NCI-H345 treated with DMSO at 0.1 percent for 48 hours (cell line): ENCODE data around the gene NKX1-1.
"Not testable (repeated sequence)": the region's sequence is repeated elsewhere in the genome, so short reads cannot be mapped to it uniquely, and the experiment has no call there.

Experiments used
- DNase-seq: peaks from one replicate; lab custom pipeline; 2025; ENCODE audit not compliant: unreplicated experiment; lab: John Stamatoyannopoulos, UW

The NKX1-1 gene

GRCh38 chr4:1393866-1394265 lies 12.4 kb downstream of the NKX1-1 start:
- DNase-seq: no peak

GRCh38 chr4:1393363-1393762 lies 12.9 kb downstream of the NKX1-1 start:
- DNase-seq: not testable (repeated sequence)

GRCh38 chr4:1385373-1386340 lies 20.6 kb downstream of the NKX1-1 start:
- no peak for DNase-seq

- no peak for DNase-seq
These were observed 21.4 kb downstream of the NKX1-1 start for GRCh38 chr4:1384675-1385372.

GRCh38 chr4:1383728-1384591 lies 22.3 kb downstream of the NKX1-1 start:
- no peak for DNase-seq

GRCh38 chr4:1382776-1383727 lies 23.2 kb downstream of the NKX1-1 start:
- no peak for DNase-seq

GRCh38 chr4:1381944-1382541 lies 24.2 kb downstream of the NKX1-1 start:
- no peak for DNase-seq

GRCh38 chr4:1381181-1381621 lies 25.0 kb downstream of the NKX1-1 start:
- DNase-seq: no peak

GRCh38 chr4:1380368-1381151 lies 25.7 kb downstream of the NKX1-1 start:
- DNase-seq: no peak

GRCh38 chr4:1379801-1380331 lies 26.4 kb downstream of the NKX1-1 start:
- no peak for DNase-seq

- DNase-seq: no peak
These were observed 26.9 kb downstream of the NKX1-1 start for GRCh38 chr4:1379351-1379781.

GRCh38 chr4:1378559-1379231 lies 27.5 kb downstream of the NKX1-1 start:
- no peak for DNase-seq

- no peak for DNase-seq
These were observed 28.5 kb downstream of the NKX1-1 start for GRCh38 chr4:1377606-1378261.

GRCh38 chr4:1376841-1377605 lies 29.2 kb downstream of the NKX1-1 start:
- DNase-seq: no peak

GRCh38 chr4:1376391-1376840 lies 29.8 kb downstream of the NKX1-1 start:
- no peak for DNase-seq

GRCh38 chr4:1375761-1376322 lies 30.4 kb downstream of the NKX1-1 start:
- DNase-seq: no peak
